Measurements from ENCODE around the gene JAK1. TPM values are rescaled to one million over a fixed set of nuclear protein-coding genes. Genes with fewer than 3 reads are reported as not detected.

JAK1 gene
- total RNA-seq, 3 donors from 2014 or later: 179 to 258 (median 196) TPM

DNA sequence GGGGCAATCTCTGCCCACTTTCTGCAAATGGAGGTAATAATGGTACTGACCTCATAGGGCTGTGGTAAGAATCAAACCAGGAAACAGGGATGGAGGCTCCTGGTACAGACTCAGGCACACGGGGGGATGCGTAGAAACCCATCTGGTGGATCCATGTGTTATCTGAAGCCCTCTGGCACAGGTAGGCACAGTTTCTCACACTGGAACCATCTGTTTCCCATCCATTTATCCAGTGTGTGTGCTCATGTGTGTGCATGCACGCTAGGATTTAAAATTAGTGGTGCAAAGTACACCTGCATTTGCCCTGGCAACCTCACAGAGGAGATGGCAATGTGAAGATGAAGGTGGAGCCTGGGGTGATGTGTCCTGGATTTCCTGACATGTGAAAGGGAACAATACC lies 118.2 kb downstream of the JAK1 start:
- Histone ChIP-seq H3K27ac (no peak overlapping the region), H3K27me3 (no peaks in the 10 kb centered on the region), H3K4me3 (no peak overlapping the region), H3K9me3 (no peaks in the 10 kb centered on the region), H3K36me3 (no peaks in the 10 kb centered on the region), H3K4me1 (no peaks in the 10 kb centered on the region)
- TF ChIP-seq, protein P1, sequence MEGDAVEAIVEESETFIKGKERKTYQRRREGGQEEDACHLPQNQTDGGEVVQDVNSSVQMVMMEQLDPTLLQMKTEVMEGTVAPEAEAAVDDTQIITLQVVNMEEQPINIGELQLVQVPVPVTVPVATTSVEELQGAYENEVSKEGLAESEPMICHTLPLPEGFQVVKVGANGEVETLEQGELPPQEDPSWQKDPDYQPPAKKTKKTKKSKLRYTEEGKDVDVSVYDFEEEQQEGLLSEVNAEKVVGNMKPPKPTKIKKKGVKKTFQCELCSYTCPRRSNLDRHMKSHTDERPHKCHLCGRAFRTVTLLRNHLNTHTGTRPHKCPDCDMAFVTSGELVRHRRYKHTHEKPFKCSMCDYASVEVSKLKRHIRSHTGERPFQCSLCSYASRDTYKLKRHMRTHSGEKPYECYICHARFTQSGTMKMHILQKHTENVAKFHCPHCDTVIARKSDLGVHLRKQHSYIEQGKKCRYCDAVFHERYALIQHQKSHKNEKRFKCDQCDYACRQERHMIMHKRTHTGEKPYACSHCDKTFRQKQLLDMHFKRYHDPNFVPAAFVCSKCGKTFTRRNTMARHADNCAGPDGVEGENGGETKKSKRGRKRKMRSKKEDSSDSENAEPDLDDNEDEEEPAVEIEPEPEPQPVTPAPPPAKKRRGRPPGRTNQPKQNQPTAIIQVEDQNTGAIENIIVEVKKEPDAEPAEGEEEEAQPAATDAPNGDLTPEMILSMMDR (IDR thresholded peaks at IDR 0.05): no peak
- no peak for TF ChIP-seq POLR2AphosphoS5 (IDR thresholded peaks at IDR 0.05)
- no peak for TF ChIP-seq POLR2A (IDR thresholded peaks at IDR 0.05)
- no peak for DNase-seq (ENCODE audit: low spot score in 2 of 2)
- intact Hi-C loops (cut with DNase I; ENCODE audit: low total_unique reads): no loop called here

DNA sequence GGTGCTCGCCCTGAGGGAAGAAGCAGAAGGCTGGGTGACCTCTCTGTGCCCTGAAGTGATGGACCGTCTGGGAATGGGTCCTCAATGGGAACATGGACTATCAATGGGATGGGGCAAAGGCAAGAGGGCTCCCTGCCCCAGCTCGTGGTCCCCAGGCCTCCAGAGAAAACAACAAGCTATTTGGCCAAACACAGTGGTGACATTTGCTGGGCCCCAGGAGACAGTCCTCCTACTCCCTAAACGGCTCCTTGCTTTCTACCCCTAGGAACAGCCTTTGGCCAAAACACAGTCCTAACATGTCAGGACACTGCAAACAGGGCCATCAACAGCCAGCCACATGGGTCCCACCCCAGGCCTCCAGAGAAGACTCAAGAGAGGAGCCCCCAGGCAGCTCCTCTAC lies 118.7 kb downstream of the JAK1 start:
- Histone ChIP-seq H3K27me3 (no peaks in the 10 kb centered on the region), H3K4me3 (no peak overlapping the region), H3K9me3 (no peaks in the 10 kb centered on the region), H3K4me1 (no peaks in the 10 kb centered on the region), H3K27ac (no peak overlapping the region), H3K36me3 (no peaks in the 10 kb centered on the region)
- no peak for DNase-seq (ENCODE audit: low spot score in 2 of 2)
- intact Hi-C loops (cut with DNase I; ENCODE audit: low total_unique reads): no loop called here
- no peak for TF ChIP-seq POLR2A (IDR thresholded peaks at IDR 0.05)
- TF ChIP-seq, protein P1 (IDR thresholded peaks at IDR 0.05): no peak
- no peak for TF ChIP-seq POLR2AphosphoS5 (IDR thresholded peaks at IDR 0.05)

DNA sequence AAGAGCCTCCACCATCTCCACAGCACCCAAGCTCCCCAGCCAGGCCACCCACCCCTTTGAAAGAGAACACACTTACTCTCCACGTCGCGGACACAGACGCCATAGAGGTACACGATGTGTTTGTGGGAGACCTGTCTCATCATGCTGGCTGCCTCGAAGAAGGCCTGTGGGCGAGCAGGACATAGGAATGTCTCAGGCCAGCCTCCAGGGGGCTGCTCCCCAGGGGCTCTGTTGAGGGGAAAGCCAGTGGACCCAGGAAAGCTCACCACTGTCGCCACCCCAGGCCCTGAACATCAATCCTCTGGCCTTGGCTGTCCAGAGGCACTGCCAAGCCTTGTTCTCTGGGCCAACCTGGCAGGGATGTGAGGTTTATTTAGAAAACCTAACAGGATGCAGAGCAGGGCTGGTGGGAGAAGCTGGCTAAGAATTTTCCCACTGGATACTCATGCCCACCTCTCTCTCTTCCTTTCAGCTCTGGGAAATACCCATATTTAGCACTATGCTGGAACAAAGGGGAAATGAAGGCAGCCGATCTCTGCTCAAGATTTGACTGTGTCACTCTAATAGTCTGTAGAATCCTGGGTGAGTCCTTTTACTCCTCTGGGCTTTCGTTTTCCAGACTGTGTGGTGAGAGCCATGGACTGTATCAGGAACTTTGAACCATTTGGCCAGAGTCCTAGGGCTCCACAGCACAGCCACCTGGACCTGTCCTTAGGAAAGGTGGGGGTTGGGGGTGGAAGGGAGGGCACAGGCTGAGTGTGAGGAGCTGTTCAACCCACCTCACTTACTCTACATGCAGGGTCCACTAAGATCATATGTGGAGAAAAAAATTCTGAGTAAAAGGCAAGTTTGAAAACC lies 119.5 kb downstream of the JAK1 start:
- DNase-seq (ENCODE audit: low spot score in 2 of 2): no peak
- H3K27ac ChIP-seq: no peak overlapping the region
- no peaks in the 10 kb centered on the region for H3K36me3 ChIP-seq
- no peaks in the 10 kb centered on the region for H3K9me3 ChIP-seq
- H3K4me3 ChIP-seq: no peak overlapping the region
- H3K4me1 ChIP-seq: no peaks in the 10 kb centered on the region
- H3K27me3 ChIP-seq: no peaks in the 10 kb centered on the region
- TF ChIP-seq POLR2AphosphoS5 (IDR thresholded peaks at IDR 0.05) (no peak), POLR2A (IDR thresholded peaks at IDR 0.05) (no peak)
- TF ChIP-seq, protein P1 (IDR thresholded peaks at IDR 0.05): no peak
- intact Hi-C loops (cut with DNase I; ENCODE audit: low total_unique reads): no loop called here

DNA sequence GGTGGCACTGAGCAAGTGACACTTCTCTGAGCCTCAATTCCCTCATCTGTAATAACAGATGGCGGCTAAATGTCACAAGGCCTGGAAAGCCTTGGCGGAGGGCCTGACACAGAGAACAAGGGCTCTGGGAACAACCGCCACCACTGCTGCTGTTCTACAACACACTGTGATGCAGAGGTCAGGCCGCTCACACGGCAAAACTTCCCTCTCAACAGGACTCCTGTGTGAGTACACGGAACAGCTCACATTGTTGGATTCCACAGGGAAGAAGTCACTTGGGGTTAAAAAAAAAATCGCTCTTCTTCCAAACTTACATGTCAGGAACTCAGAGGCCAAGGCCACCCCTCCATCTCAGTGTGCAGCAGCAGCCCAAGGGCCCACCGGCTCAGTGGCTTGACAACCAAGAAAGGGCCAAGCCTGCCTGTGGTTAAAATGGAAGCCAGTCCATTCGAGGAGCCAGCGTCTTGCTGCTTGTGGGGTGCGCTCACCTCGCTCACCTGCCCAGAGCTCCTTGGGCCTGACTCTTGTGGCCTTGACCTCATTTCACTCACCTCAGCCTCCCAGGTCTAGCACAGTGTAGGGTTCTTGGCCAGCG lies 120.4 kb downstream of the JAK1 start:
- Histone ChIP-seq H3K9me3 (no peaks in the 10 kb centered on the region), H3K27me3 (no peaks in the 10 kb centered on the region), H3K27ac (no peak overlapping the region), H3K4me1 (no peaks in the 10 kb centered on the region), H3K36me3 (no peaks in the 10 kb centered on the region), H3K4me3 (no peak overlapping the region)
- no peak for TF ChIP-seq POLR2AphosphoS5 (IDR thresholded peaks at IDR 0.05)
- TF ChIP-seq POLR2A (IDR thresholded peaks at IDR 0.05): no peak
- TF ChIP-seq, protein P1 (IDR thresholded peaks at IDR 0.05): no peak
- intact Hi-C loops (cut with DNase I; ENCODE audit: low total_unique reads): no loop called here
- no peak for DNase-seq (ENCODE audit: low spot score in 2 of 2)

DNA sequence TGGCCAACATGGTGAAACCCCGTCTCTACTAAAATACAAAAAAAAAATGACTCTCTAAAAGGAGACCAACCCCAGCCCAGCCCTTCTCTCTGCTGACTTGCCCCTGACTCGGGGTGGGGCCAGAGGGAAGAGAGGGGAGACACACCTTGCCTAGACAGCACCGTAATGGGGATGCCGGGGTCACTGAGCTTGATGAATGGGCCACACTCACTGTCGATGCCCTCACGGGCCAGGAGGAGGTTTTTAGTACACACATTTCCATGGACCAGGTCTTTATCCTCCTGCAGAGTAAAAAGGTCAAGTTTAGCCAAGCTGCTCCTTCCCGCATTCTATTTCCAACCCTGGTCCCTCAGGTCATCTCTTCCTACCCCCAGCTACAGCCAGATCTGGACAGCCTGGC lies 121.7 kb downstream of the JAK1 start:
- intact Hi-C loops (cut with DNase I; ENCODE audit: low total_unique reads): no loop called here
- Histone ChIP-seq H3K4me1 (no peaks in the 10 kb centered on the region), H3K36me3 (no peaks in the 10 kb centered on the region)

More for the DNA sequence above, 121.7 kb downstream of the JAK1 start:
- TF ChIP-seq POLR2AphosphoS5 (IDR thresholded peaks at IDR 0.05) (no peak), POLR2A (IDR thresholded peaks at IDR 0.05) (no peak)
- TF ChIP-seq, protein P1 (IDR thresholded peaks at IDR 0.05): no peak
- DNase-seq (ENCODE audit: low spot score in 2 of 2): no peak
- H3K27ac ChIP-seq: no peak overlapping the region
- H3K4me3 ChIP-seq: no peak overlapping the region
- no peaks in the 10 kb centered on the region for H3K9me3 ChIP-seq
- no peaks in the 10 kb centered on the region for H3K27me3 ChIP-seq

All from breast epithelium (tissue), 4 donors.